H1 (cell line): ENCODE results near the gene CIDEA. TPM values are rescaled to one million over a fixed set of nuclear protein-coding genes. Genes with fewer than 3 reads are reported as not detected.
"Not testable (repeated sequence)": the region's sequence is repeated elsewhere in the genome, so short reads cannot be mapped to it uniquely, and the experiment has no call there.

Experiments used
- CTCF ChIA-PET: fragments of 300-600 bp; sonication (Branson Sonifier 250); formaldehyde crosslinking; loops from one replicate; lab custom pipeline; 2021; ENCODE audit not compliant: partially characterized antibody; lab: Charles Lee
- POLR2A ChIA-PET: fragments of 300-600 bp; sonication (Branson Sonifier 250); formaldehyde crosslinking; loops from one replicate; lab custom pipeline; 2021; ENCODE audit warnings: inconsistent platforms; ENCODE audit not compliant: partially characterized antibody; lab: Charles Lee
- DNase-seq, 2 experiments: peaks; one replicate each; pipeline versions ENCODE4 v3.0.0 to v3.0.0-alpha.2; 2010 to 2022; ENCODE audit warnings: low spot score in 2 of 2, low read depth in 1 of 2, mixed read lengths in 1 of 2
- FAIRE-seq: peaks from 2 replicates; lab custom pipeline; 2011; peaks lifted over from hg19 to GRCh38; lab: Jason Lieb, UNC
- H2AFZ ChIP-seq: 2 replicates; pipeline ENCODE4 v1.8.1; 2012; ENCODE audit warnings: low read length, inconsistent platforms
- H2AK5ac ChIP-seq: 2 replicates; pipeline ENCODE4 v1.6.1; 2013; ENCODE audit warnings: low read depth, low read length
- H2BK120ac ChIP-seq: replicated peaks from 2 replicates; pipeline ENCODE3; 2013; ENCODE audit warnings: low read depth, low read length, inconsistent platforms
- H2BK12ac ChIP-seq: 2 replicates; pipeline ENCODE4 v1.6.1; 2013; ENCODE audit warnings: low read depth, low read length
- H2BK15ac ChIP-seq: 2 replicates; pipeline ENCODE4 v1.6.1; 2013; ENCODE audit warnings: low read length
- H2BK20ac ChIP-seq: 2 replicates; pipeline ENCODE4 v1.6.1; 2013; ENCODE audit warnings: low read length
- H2BK5ac ChIP-seq: 2 replicates; pipeline ENCODE4 v1.6.1; 2013; ENCODE audit warnings: low read depth, low read length
- H3K14ac ChIP-seq: 2 replicates; pipeline ENCODE4 v1.6.1; 2013; ENCODE audit warnings: inconsistent platforms; ENCODE audit not compliant: insufficient read length
- H3K18ac ChIP-seq: 2 replicates; pipeline ENCODE4 v1.6.1; 2013; ENCODE audit warnings: low read length; ENCODE audit errors: extremely low read depth
- H3K23ac ChIP-seq: 2 replicates; pipeline ENCODE4 v1.6.1; 2013; ENCODE audit warnings: inconsistent platforms; ENCODE audit not compliant: insufficient read length
- H3K23me2 ChIP-seq: 2 replicates; pipeline ENCODE4 v1.6.1; 2013; ENCODE audit warnings: low read depth, low read length
- H3K27ac ChIP-seq: 2 replicates; pipeline ENCODE4 v1.6.1; 2011; ENCODE audit warnings: low read depth, low read length, inconsistent platforms
- H3K27me3 ChIP-seq, 4 experiments: replicated peaks in 1 of 4; 1 replicate in 1 of 4; 2 replicates in 3 of 4; pipeline versions ENCODE4 v1.6.1 to v1.8.1; 2011 to 2013; ENCODE audit warnings: low read length in 3 of 4, mild to moderate bottlenecking in 3 of 4, inconsistent platforms in 2 of 4, mixed read lengths in 2 of 4, moderate library complexity in 1 of 4; ENCODE audit not compliant: control insufficient read depth in 3 of 4, insufficient read depth in 3 of 4; ENCODE audit errors: extremely low read depth in 1 of 4
- H3K36me3 ChIP-seq, 4 experiments: 2 replicates each; pipeline versions ENCODE4 v1.6.1 to v1.8.1; 2011 to 2013; ENCODE audit warnings: mild to moderate bottlenecking in 4 of 4, low read length in 3 of 4, moderate library complexity in 2 of 4, control low read depth in 1 of 4, inconsistent platforms in 1 of 4; ENCODE audit not compliant: insufficient read depth in 4 of 4, control insufficient read depth in 2 of 4
- H3K4ac ChIP-seq: replicated peaks from 2 replicates; pipeline ENCODE3; 2013; ENCODE audit warnings: low read length, low read depth, mixed read lengths, inconsistent platforms; ENCODE audit not compliant: insufficient read length
- H3K4me1 ChIP-seq, 4 experiments: replicated peaks in 1 of 4; 1 replicate in 1 of 4; 2 replicates in 3 of 4; pipeline versions ENCODE4 v1.6.1 to v1.8.1; 2011 to 2013; ENCODE audit warnings: low read length in 3 of 4, inconsistent platforms in 2 of 4, mixed read lengths in 1 of 4; ENCODE audit not compliant: insufficient read depth in 4 of 4, control insufficient read depth in 3 of 4
- H3K4me2 ChIP-seq, 2 experiments: 2 replicates each; pipeline versions ENCODE4 v1.6.1 to v1.8.1; 2011 to 2013; ENCODE audit warnings: low read depth in 2 of 2, low read length in 2 of 2, control low read depth in 1 of 2, inconsistent platforms in 1 of 2, mild to moderate bottlenecking in 1 of 2; ENCODE audit not compliant: insufficient read depth in 1 of 2
- H3K4me3 ChIP-seq, 4 experiments: fragments of 200-600, 300-600 bp in 1 of 4; sonication (generic), shearing (Covaris generic), sonication (Bioruptor Twin) in 1 of 4; 2 replicates each; pipeline versions ENCODE4 v1.5.1 to v1.8.1; 2011 to 2016; ENCODE audit warnings: low read length in 4 of 4, low read depth in 3 of 4, control low read depth in 2 of 4, inconsistent platforms in 2 of 4, mild to moderate bottlenecking in 2 of 4, mixed read lengths in 1 of 4, moderate library complexity in 1 of 4; ENCODE audit not compliant: insufficient read depth in 2 of 4; ENCODE audit errors: extremely low read depth in 1 of 4
- H3K56ac ChIP-seq: replicated peaks from 2 replicates; pipeline ENCODE3; 2013; ENCODE audit warnings: low read depth, mild to moderate bottlenecking, mixed read lengths, low read length, inconsistent platforms; ENCODE audit not compliant: insufficient read length
- H3K79me1 ChIP-seq: 2 replicates; pipeline ENCODE4 v1.6.1; 2013; ENCODE audit warnings: low read depth, low read length, control low read depth
- H3K79me2 ChIP-seq, 2 experiments: 2 replicates each; pipeline versions ENCODE4 v1.6.1 to v1.8.1; 2012 to 2013; ENCODE audit warnings: low read length in 2 of 2, mild to moderate bottlenecking in 2 of 2, inconsistent platforms in 1 of 2; ENCODE audit not compliant: insufficient read depth in 2 of 2, control insufficient read depth in 1 of 2
- H3K9ac ChIP-seq, 4 experiments: replicated peaks in 1 of 4; 1 replicate in 1 of 4; 2 replicates in 3 of 4; pipeline versions ENCODE4 v1.6.1 to v1.8.1; 2011 to 2013; ENCODE audit warnings: low read depth in 3 of 4, low read length in 3 of 4, control low read depth in 2 of 4, mild to moderate bottlenecking in 2 of 4, moderate library complexity in 2 of 4, inconsistent platforms in 1 of 4; ENCODE audit errors: extremely low read depth in 1 of 4
- H3K9me3 ChIP-seq, 2 experiments: 2 replicates each; pipeline versions ENCODE4 v1.6.1 to v1.8.1; 2012 to 2013; ENCODE audit warnings: mild to moderate bottlenecking in 2 of 2, moderate library complexity in 2 of 2, control low read depth in 1 of 2, inconsistent platforms in 1 of 2, low read depth in 1 of 2, low read length in 1 of 2, mixed read lengths in 1 of 2; ENCODE audit not compliant: insufficient read depth in 2 of 2
- H4K20me1 ChIP-seq, 2 experiments: replicated peaks in 1 of 2; 2 replicates each; pipeline versions ENCODE3 to v1.8.1; 2011 to 2013; ENCODE audit warnings: inconsistent platforms in 2 of 2, low read length in 2 of 2, mild to moderate bottlenecking in 1 of 2; ENCODE audit not compliant: insufficient read depth in 2 of 2, control insufficient read depth in 1 of 2
- H4K5ac ChIP-seq: 2 replicates; pipeline ENCODE4 v1.6.1; 2013; ENCODE audit warnings: low read length, low read depth, mixed read lengths, inconsistent platforms; ENCODE audit not compliant: insufficient read length
- H4K8ac ChIP-seq: 2 replicates; pipeline ENCODE4 v1.8.0; 2013; ENCODE audit warnings: mild to moderate bottlenecking, moderate library complexity, low read length, inconsistent platforms; ENCODE audit not compliant: insufficient read depth; ENCODE audit errors: extremely low read depth
- H4K91ac ChIP-seq: replicated peaks from 2 replicates; pipeline ENCODE3; 2013; ENCODE audit warnings: low read length, mixed read lengths, inconsistent platforms; ENCODE audit not compliant: insufficient read length
- WGBS, 2 experiments: shearing (Covaris generic) in 1 of 2; methylation state at CpG; one replicate each; pipeline versions ENCODE4 v1.1.6 to v1.1.7; 2013 to 2015; ENCODE audit warnings: low lambda C conversion rate in 2 of 2, mixed read lengths in 2 of 2, inconsistent platforms in 1 of 2, low coverage in 1 of 2, missing lambda C conversion rate in 1 of 2; ENCODE audit not compliant: insufficient replicate concordance in 2 of 2, insufficient coverage in 1 of 2, insufficient read length in 1 of 2; ENCODE audit errors: extremely low coverage in 1 of 2, missing lambda C conversion rate in 1 of 2; 5-methylcytosine and 5-hydroxymethylcytosine counted together
- polyA plus RNA-seq, 7 experiments: library from polyadenylated mRNA; depleted of rRNA in 3 of 7; stranded (reverse) in 5 of 7; unstranded in 2 of 7; fragments of >200 nt in 5 of 7; fragments of 200-250 nt in 2 of 7; gene quantifications; 1 replicate in 5 of 7; 2 replicates in 1 of 7; 4 replicates in 1 of 7; pipeline versions ENCODE4 v1.2.1 to v1.2.3, GENCODE V29; 2011 to 2013; ENCODE audit warnings: missing spikeins in 2 of 7, mixed read lengths in 2 of 7
- total RNA-seq: library from RNA; stranded (reverse); fragmentation: NEBNext Ultra II Directional; extraction: Animal tissue kit (Norgen Biotek cat#: 25700); gene quantifications from 2 replicates; pipeline ENCODE4 v1.2.1, GENCODE V29; 2021

Gene CIDEA
- total and polyA plus RNA-seq, 2 of the 8 experiments (the other 6 are each of a cell fraction or from before 2014, with no cell fraction given), result not detected

- H2BK120ac ChIP-seq, H3K36me3 ChIP-seq, H4K5ac ChIP-seq, H2BK15ac ChIP-seq, H3K4me3 ChIP-seq, H2BK12ac ChIP-seq, H3K9ac ChIP-seq, FAIRE-seq, H4K20me1 ChIP-seq, CTCF ChIA-PET, H3K14ac ChIP-seq, H3K56ac ChIP-seq, H3K27me3 ChIP-seq, H3K18ac ChIP-seq, H2BK5ac ChIP-seq, H3K23me2 ChIP-seq, H3K27ac ChIP-seq, H3K9me3 ChIP-seq, H3K4me1 ChIP-seq, H3K79me1 ChIP-seq, H3K23ac ChIP-seq, DNase-seq, H4K8ac ChIP-seq, H2BK20ac ChIP-seq, H4K91ac ChIP-seq, H3K79me2 ChIP-seq, H3K4me2 ChIP-seq, H2AFZ ChIP-seq, H3K4ac ChIP-seq, H2AK5ac ChIP-seq: not testable (repeated sequence)
- POLR2A ChIA-PET, result interaction anchor here (0.6 kb wide), 1 partner anchor 315 kb away, joined by 3 read pairs; no protein-coding TSS in a partner anchor
- WGBS, 2 experiments, result no CpG with 5 or more reads among the region's 1 CpG
Measured at GRCh38 chr18:12212308-12212707, 41.9 kb upstream of the CIDEA start.

DNA sequence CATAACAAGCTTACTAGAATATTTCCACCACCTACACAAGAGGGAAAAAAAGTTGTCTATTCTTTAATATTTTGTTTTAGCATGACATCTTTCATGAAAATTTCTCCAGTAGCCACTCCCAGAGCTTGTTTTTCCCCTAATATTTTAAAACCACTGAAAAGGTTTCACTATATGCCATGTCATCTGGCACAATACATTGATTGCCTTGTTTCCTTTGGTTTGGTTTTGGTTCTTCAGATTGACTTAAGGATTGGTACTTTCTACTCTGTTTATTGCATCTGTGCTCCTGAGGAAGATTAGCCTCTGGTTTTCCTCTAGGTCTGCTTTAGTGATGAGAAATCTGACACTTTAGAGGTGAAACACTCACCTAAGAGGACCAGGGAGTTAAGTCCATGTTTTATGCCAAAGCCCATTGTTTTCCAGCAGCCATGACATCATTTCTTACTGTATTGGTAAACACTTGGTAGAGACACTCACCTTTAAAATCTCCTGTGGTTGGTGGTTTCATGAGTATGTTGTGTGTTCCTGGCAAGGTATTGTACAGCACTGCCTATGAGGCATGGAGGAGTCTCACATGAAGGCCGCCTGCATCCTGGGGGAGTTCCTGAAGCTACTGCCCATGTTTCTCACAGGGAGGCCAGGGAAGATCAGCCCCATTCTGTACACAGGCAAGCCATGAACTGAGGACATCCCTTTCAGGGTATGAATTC lies 39.7 kb upstream of the CIDEA start:
- not testable (repeated sequence) for FAIRE-seq, H3K27me3 ChIP-seq, H3K4me2 ChIP-seq, H3K23me2 ChIP-seq, H3K9ac ChIP-seq, H3K18ac ChIP-seq, H2BK12ac ChIP-seq, H2BK120ac ChIP-seq, H4K91ac ChIP-seq, H3K14ac ChIP-seq, H4K20me1 ChIP-seq, H4K5ac ChIP-seq, H4K8ac ChIP-seq, H2BK20ac ChIP-seq, H3K56ac ChIP-seq, H2AK5ac ChIP-seq, H2BK15ac ChIP-seq, H3K4me1 ChIP-seq, DNase-seq, H3K79me1 ChIP-seq, H3K27ac ChIP-seq, H3K4ac ChIP-seq, H2AFZ ChIP-seq, H3K4me3 ChIP-seq, H3K36me3 ChIP-seq, H2BK5ac ChIP-seq, H3K23ac ChIP-seq, H3K79me2 ChIP-seq, H3K9me3 ChIP-seq
- WGBS, 2 experiments, result 85% methylated on average over 1 of the region's 1 CpG; no CpG with 5 or more reads in 1 of the 2 experiments
- ChIA-PET CTCF (interaction anchor here (1.2 kb wide), 1 partner anchor 22 kb away, joined by 3 read pairs; no protein-coding TSS in a partner anchor), POLR2A (interaction anchor here (0.7 kb wide), 1 partner anchor 47 kb away, joined by 3 read pairs; no protein-coding TSS in a partner anchor)
